ENCODE results near the gene NXT1.

The NXT1 gene

DNA sequence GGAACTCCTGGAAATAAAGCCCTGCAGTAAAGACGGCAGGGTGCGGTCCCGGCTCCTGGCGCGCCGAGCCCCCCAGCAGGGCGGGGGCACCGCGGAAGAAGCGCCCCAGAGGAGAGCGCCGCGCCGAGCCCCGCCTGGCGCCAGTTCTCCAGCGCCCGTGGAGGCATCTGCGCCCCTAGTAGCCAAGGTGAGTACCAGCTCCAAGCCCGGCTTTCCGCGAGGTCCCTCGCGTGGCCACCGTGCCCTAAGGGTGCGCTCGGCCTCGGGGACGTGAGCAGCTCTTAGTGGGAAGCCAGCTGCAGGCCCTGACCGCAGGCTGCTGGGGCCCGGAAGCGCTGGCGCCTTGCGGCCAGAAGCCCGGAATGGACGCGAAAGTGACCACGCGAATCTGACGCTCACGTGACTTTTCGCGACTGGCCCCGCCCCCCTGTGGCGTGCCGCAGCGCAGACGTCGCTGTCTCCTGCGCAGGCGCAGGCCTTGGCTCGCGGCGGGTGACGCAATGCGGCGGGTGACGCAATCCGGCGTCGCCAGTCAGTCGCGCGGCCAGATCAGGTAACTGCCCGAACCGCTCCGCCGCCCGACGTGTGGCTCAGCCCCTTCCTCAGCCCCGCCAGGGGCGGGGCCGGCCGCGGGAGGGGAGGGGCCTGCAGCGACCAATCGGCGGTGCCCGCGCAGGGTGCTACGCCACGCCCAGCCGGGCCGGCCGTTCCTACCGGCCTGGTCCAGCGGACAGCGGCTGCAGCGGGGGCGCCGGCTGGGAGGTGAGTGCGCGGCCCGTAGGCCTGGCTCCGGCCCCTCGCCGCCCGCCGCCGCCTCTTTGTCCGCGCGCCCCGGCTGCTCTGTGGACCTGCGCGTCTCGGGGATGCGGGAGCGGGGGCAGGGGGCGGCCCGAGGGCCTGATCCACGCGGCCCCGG, 11.1 kb downstream of the NXT1 start, which contains the start of gene GZF1:
Gene GZF1 (plus strand): TSS at position 707 of the 916 bp plus-strand sequence. CDS start 2,202 bp downstream, outside the sequence.
- H3K36me3 Mint-ChIP-seq = peaks cover 11% of the 10 kb centered on the region
- H3K4me1 Mint-ChIP-seq (ENCODE audit: low read depth) = peaks cover 61% of the 10 kb centered on the region
- no peaks in the 10 kb centered on the region for H3K9me3 Mint-ChIP-seq (ENCODE audit: low read depth)
- peak within 1 kb of the TSS; percentile 92 for H3K27ac Mint-ChIP-seq
- no peaks in the 10 kb centered on the region for H3K27me3 Mint-ChIP-seq
- peak within 1 kb of the TSS; percentile 89 for H3K4me3 Mint-ChIP-seq

DNA sequence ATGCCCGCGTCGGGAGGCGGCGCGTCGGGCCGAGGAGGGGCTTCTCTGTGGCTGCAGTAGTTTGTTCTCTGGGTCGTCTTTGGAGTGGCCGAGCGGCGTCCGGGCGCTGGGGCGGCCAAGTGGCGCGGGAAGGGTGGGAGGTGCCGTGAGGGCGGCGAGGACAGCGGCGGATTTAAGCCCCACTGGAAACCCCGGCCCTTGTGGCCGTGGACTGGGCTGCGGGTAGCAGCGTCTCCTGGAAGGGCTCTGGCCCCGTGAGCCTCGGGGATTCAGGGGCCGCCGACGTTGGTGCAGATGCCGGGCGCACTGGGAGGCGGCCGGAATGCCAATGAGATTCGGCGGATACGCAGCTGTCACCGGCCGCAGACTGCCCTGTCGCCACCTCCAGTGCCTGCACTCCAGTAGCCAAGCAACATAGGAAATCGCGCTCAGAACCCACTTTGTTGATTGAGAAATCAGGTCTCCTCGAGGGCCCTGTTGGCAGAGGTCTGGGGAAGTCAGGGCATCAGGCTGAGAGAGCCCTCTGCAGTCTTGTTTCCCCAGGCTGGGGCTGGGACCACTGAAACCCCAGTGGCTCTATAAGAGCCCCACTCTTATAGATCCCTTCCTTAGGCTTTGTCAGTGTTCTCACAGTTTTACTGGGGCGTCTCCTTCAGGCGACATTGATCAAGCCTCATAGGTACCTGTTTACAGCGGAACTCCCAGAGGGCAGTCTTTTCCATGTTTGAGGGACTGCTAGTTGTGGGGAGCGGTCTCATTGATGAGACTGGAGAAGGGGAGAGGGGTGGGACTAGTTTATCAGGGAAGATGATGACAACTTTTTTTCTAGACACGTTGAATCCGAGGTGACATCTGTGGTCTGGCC, 12.0 kb downstream of the NXT1 start:
- H3K4me3 Mint-ChIP-seq = peak overlapping the region; percentile 89
- H3K36me3 Mint-ChIP-seq = peaks cover 11% of the 10 kb centered on the region
- H3K27me3 Mint-ChIP-seq = no peaks in the 10 kb centered on the region
- peaks cover 64% of the 10 kb centered on the region for H3K4me1 Mint-ChIP-seq (ENCODE audit: low read depth)
- H3K9me3 Mint-ChIP-seq (ENCODE audit: low read depth) = no peaks in the 10 kb centered on the region
- H3K27ac Mint-ChIP-seq = peak overlapping the region; percentile 92

DNA sequence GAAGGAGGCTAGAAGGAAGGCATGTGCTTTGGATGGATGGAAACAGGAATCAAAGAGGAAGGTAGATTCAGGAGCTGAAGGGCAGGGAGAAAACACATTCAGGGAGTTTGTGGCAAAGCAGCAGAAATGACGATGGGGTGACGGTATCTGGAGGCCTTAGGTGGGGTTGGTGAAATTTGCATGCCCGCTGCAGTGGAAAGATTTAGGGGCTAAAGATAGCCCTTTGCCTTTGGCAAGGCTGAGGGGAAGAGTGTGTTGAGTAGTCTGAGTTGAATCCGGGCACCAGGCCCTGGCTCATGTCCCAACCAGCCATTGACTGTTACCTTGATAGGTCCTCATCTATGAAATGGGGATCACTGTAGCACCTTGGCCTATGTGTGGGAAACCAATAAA, 12.7 kb downstream of the NXT1 start:
- H3K27me3 Mint-ChIP-seq = no peaks in the 10 kb centered on the region
- H3K9me3 Mint-ChIP-seq (ENCODE audit: low read depth) = no peaks in the 10 kb centered on the region
- peak overlapping the region; percentile 92 for H3K27ac Mint-ChIP-seq
- peaks cover 67% of the 10 kb centered on the region for H3K4me1 Mint-ChIP-seq (ENCODE audit: low read depth)
- H3K36me3 Mint-ChIP-seq = peaks cover 11% of the 10 kb centered on the region
- peak overlapping the region; percentile 89 for H3K4me3 Mint-ChIP-seq

DNA sequence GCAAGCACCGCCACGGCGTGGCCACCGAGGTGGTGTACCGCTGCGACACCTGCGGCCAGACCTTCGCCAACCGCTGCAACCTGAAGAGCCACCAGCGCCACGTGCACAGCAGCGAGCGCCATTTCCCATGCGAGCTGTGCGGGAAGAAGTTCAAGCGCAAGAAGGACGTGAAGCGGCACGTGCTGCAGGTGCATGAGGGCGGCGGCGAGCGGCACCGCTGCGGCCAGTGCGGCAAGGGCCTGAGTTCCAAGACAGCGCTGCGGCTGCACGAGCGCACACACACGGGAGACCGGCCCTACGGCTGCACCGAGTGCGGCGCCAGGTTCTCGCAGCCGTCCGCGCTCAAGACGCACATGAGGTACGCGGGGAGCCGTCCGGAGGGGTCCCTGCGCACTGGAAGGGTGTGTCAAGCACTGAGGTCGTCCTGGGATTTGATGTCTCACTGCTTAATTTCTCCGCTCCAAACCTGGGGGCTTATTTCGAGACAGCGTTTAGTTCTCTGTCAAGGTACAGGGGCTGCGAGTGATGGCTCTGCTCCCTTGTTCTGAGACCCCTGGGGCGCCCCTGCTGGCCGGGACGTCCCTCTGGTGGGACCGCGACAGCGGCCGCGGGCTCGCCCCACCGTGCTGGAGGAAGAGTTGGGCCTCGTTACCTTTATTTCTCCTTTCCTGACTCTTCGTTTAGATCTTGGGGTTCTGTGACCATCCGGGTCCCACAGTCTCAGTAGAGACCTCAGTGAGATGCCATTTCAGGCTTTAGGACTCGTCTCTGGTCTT, 15.0 kb downstream of the NXT1 start:
- H3K27ac Mint-ChIP-seq = peak overlapping the region; percentile 94
- H3K36me3 Mint-ChIP-seq = peaks cover 11% of the 10 kb centered on the region
- H3K27me3 Mint-ChIP-seq = no peaks in the 10 kb centered on the region
- H3K4me3 Mint-ChIP-seq = peak overlapping the region; percentile 70
- H3K9me3 Mint-ChIP-seq (ENCODE audit: low read depth) = no peaks in the 10 kb centered on the region
- H3K4me1 Mint-ChIP-seq (ENCODE audit: low read depth) = peaks cover 58% of the 10 kb centered on the region

DNA sequence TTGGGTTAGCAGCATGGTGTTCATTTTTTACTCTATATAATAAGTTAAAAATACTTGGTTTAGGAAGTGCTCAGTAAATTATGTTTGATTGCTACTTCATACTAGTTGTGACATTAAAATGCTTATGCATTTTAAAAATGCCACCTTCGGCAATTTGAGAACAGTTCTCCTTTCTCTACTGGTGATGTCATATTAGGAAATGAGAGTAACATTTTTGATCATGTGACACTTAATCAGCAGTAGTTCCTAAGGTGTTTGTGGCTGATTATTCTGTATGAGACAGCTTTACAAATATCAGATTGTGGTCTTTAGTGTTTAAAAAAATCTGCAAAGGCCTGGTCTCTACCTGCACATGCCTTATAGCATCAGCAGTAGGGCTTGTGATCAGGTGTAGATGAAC, 15.8 kb downstream of the NXT1 start:
- H3K4me3 Mint-ChIP-seq = peak overlapping the region; percentile 67
- peak overlapping the region; percentile 94 for H3K27ac Mint-ChIP-seq
- H3K27me3 Mint-ChIP-seq = no peaks in the 10 kb centered on the region
- no peaks in the 10 kb centered on the region for H3K9me3 Mint-ChIP-seq (ENCODE audit: low read depth)
- H3K4me1 Mint-ChIP-seq (ENCODE audit: low read depth) = peaks cover 52% of the 10 kb centered on the region
- H3K36me3 Mint-ChIP-seq = peaks cover 11% of the 10 kb centered on the region

DNA sequence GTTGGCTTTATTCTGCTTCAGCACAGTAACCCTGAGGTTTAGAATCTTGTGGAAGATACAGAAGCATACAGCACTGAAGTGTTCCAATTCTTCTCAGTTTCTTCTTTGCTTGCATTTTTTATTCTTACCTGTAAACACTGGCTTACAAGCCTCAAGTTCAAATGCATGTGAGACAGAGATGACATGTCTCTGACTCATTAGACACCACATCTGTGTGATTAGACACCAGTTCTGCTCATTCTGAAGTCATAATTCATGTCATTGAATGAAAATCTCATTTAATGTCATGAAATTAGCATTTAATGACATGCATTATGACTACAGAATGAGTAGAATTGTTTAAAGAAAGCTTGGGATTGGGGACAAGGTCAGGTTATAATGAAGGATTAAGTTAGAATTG, 17.2 kb downstream of the NXT1 start:
- Mint-ChIP-seq H3K27ac (peak overlapping the region; percentile 94), H3K4me1 (ENCODE audit: low read depth) (peaks cover 50% of the 10 kb centered on the region), H3K36me3 (peaks cover 11% of the 10 kb centered on the region), H3K27me3 (no peaks in the 10 kb centered on the region), H3K4me3 (peak overlapping the region; percentile 17), H3K9me3 (ENCODE audit: low read depth) (no peaks in the 10 kb centered on the region)

DNA sequence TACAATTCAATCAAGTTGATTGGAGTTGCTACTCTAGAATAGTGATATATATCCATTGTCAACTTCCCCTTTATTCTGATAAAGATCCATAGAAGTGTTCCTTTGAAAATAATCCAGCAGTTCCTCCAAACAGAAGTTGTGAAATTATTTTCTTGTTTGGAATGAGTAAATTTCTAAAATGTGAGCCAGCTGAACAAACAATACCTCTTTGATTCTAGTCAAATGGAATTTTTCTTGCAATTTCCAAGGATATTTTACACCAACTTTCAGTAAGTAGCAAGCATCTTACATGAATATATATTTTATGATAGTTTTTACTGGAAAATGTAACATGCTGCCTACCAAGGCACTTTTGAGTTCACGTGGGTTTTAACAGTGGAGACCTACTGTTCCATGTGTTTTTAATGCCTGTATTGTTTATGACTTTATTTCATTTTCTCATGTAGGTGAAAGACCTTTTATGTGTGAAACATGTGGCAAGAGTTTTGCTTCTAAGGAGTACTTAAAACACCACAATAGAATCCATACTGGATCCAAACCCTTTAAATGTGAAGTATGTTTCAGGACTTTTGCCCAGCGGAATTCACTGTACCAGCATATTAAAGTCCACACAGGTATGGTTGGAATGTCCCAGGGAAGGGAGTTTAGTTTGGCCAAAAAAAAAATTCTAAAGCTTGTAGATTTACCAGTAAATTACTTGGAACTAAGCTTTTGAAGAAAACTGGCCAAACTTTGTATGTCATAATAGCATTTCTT, 17.9 kb downstream of the NXT1 start:
- H3K27me3 Mint-ChIP-seq = no peaks in the 10 kb centered on the region
- H3K4me3 Mint-ChIP-seq = no peak overlapping the region
- H3K9me3 Mint-ChIP-seq (ENCODE audit: low read depth) = no peaks in the 10 kb centered on the region
- H3K36me3 Mint-ChIP-seq = peaks cover 11% of the 10 kb centered on the region
- peaks cover 42% of the 10 kb centered on the region for H3K4me1 Mint-ChIP-seq (ENCODE audit: low read depth)
- H3K27ac Mint-ChIP-seq = peak overlapping the region; percentile 94

DNA sequence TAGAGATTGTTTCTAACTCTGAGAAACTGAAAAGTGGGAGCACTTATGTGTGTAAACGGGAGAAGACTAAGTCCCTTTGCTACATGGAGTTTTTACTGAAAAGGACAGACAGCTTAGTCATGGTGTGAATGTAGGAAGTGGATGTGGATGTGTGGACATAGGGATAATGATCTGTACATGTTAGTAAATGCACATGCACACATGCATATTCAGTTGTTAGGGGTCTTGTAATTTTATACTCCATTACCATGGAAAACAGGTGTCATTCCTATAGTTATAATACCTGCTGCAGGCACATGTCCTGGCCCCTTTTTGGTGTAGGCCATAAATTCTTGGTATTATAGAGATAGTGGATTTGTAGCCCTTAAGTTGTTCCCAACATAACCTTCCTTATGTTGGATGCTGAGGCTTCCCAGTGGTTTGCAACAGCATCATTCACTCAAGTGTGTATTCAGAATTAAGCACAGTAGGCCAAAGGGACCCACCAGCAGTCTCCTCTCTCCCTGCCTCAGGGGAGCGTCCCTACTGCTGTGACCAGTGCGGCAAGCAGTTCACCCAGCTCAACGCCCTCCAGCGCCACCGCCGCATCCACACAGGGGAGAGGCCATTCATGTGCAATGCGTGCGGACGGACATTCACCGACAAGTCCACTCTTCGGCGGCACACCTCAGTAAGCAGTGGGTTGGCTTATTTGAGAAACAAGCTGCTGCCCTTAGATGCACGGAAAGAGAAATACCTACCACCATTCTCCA, 18.7 kb downstream of the NXT1 start:
- Mint-ChIP-seq H3K4me3 (no peak overlapping the region), H3K27me3 (no peaks in the 10 kb centered on the region), H3K27ac (no peak overlapping the region), H3K36me3 (peaks cover 11% of the 10 kb centered on the region), H3K4me1 (ENCODE audit: low read depth) (peaks cover 36% of the 10 kb centered on the region), H3K9me3 (ENCODE audit: low read depth) (no peaks in the 10 kb centered on the region)

DNA sequence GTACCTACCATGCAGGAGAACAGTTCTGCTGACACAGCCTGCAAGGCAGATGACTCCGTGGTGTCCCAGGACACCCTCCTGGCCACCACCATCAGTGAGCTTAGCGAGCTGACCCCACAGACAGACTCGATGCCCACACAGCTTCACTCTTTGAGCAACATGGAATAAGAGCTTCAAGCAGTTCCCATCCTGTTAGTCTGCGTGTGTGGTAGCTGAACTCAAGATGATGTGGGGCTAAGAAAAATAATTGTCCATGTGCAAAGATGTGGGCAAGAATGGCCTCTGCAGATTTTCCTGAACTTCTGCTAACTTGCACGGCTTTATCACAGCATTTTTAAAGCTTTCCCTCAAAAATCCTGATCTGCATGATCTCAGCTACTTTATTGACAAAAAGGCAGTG, 19.7 kb downstream of the NXT1 start:
- Mint-ChIP-seq H3K4me1 (ENCODE audit: low read depth) (peaks cover 25% of the 10 kb centered on the region), H3K27ac (peak overlapping the region; percentile 34), H3K36me3 (peaks cover 2% of the 10 kb centered on the region), H3K9me3 (ENCODE audit: low read depth) (no peaks in the 10 kb centered on the region), H3K4me3 (no peak overlapping the region), H3K27me3 (no peaks in the 10 kb centered on the region)

DNA sequence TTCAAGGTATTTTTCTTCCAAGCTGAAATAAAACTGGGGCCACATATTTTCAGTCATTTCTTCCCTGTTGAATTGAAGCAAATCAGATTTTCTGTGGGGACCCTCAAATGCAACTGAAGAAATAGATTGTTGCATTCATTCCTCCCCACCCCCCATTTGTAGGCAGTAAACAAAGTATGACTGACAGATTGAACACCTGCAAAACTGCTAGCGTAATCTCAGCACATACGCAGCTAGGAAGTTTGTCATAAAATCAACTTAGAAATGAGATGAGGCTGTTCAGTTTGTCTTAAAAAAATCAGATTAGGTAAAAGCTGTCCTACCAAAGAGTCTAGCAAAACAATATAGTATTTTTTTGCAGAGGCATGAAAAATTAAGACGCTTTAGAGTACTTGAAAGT, 20.3 kb downstream of the NXT1 start:
- Mint-ChIP-seq H3K9me3 (ENCODE audit: low read depth) (no peaks in the 10 kb centered on the region), H3K27ac (peak overlapping the region; percentile 34), H3K36me3 (peaks cover 2% of the 10 kb centered on the region), H3K27me3 (no peaks in the 10 kb centered on the region), H3K4me1 (ENCODE audit: low read depth) (peaks cover 24% of the 10 kb centered on the region), H3K4me3 (no peak overlapping the region)

DNA sequence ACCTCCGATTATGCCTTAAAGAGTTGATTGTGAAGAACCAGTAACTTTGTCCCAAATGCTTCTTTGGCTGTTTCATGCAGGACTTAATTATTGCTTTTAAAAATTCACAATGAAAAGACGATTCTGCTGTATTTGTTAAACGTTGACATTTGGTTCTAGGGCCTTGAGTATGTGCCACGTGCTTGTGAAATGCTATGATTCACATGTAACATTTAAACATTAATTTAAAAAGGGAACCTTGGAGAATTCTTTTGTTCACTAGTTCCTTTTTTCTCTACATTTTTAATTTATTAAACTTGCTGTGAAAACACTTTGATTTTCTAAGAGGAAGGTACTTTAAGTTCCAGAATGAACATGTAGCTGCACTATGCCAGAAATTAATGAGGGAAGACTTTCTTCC, 20.9 kb downstream of the NXT1 start:
- H3K4me3 Mint-ChIP-seq = no peak overlapping the region
- no peaks in the 10 kb centered on the region for H3K27me3 Mint-ChIP-seq
- H3K36me3 Mint-ChIP-seq = peaks cover under 1% of the 10 kb centered on the region
- H3K9me3 Mint-ChIP-seq (ENCODE audit: low read depth) = no peaks in the 10 kb centered on the region
- no peak overlapping the region for H3K27ac Mint-ChIP-seq
- H3K4me1 Mint-ChIP-seq (ENCODE audit: low read depth) = peaks cover 18% of the 10 kb centered on the region

DNA sequence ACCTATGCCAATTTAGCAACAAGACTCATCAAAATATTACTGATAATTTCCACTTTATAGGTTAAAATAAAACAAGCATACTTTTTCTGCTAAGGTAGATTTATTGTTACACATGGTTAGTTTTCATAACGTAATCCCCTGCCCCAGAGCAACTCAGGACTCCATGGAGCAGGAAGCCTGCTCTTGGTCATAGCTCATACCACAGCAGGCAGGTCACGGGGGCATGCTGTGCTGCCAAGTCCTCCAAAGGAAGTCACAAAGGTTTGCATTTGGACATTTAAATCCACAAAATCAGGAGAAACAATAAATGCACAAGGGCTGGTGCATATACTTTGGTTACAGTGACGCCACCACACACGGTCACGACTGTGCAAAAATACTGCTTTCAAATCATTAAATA, 23.9 kb downstream of the NXT1 start:
- peaks cover 11% of the 10 kb centered on the region for H3K36me3 Mint-ChIP-seq
- H3K4me1 Mint-ChIP-seq (ENCODE audit: low read depth) = no peaks in the 10 kb centered on the region
- H3K27ac Mint-ChIP-seq = no peak overlapping the region
- H3K9me3 Mint-ChIP-seq (ENCODE audit: low read depth) = no peaks in the 10 kb centered on the region
- no peak overlapping the region for H3K4me3 Mint-ChIP-seq
- H3K27me3 Mint-ChIP-seq = no peaks in the 10 kb centered on the region

DNA sequence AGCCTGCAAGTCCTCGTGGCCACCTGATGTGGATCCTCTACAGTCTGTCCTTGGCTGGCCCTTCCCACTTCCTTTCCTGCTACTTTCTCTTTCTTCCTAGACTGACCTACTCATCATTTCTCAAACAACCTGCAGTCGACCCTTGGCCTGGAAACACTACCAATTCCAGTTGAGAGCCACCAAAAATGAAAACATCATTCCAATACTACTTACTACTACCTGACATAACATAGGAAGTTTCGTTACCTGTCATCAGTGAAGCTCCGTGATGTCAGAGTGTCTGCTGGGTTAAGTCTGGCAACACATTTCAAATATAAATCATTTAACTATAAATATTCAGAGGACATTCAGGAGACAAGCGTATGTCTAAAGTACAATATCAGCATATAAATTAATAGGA, 25.2 kb downstream of the NXT1 start:
- H3K4me3 Mint-ChIP-seq = no peak overlapping the region
- peaks cover 11% of the 10 kb centered on the region for H3K36me3 Mint-ChIP-seq
- H3K9me3 Mint-ChIP-seq (ENCODE audit: low read depth) = no peaks in the 10 kb centered on the region
- H3K4me1 Mint-ChIP-seq (ENCODE audit: low read depth) = no peaks in the 10 kb centered on the region
- H3K27ac Mint-ChIP-seq = peak overlapping the region; percentile 35
- no peaks in the 10 kb centered on the region for H3K27me3 Mint-ChIP-seq
